Activated naive CD8-positive, alpha-beta T cell treated with anti-CD3 and anti-CD28 coated beads, Interleukin-2, amount 10 ng/mL, durations not matched to agents 7 days and 5 days (primary cell): ENCODE results near the gene MLYCD. TPM values are rescaled to one million over a fixed set of nuclear protein-coding genes. Genes with fewer than 3 reads are reported as not detected.
A peak's percentile ranks its signal among the peaks of the same experiment; 100 is the strongest.

Experiments
- ATAC-seq: fragments of 150-1000 bp; cut with Tn5 transposase; one replicate; pipeline ENCODE4 v1.10.0; 2021; ENCODE audit warnings: low read depth, moderate library complexity
- POLR2A ChIA-PET: fragments of 350-600 bp; sonication (Branson Sonifier 250); formaldehyde crosslinking; loops from one replicate; lab custom pipeline; 2021; ENCODE audit warnings: antibody characterized with exemption; lab: Charles Lee
- DNase-seq: peaks from one replicate; pipeline ENCODE4 v3.0.0; 2021
- H3K27ac Mint-ChIP-seq: one replicate; pipeline ENCODE4 v1.8.0; 2022; ENCODE audit warnings: mild to moderate bottlenecking, mixed read lengths
- H3K27me3 Mint-ChIP-seq: one replicate; pipeline ENCODE4 v1.8.0; 2022; ENCODE audit warnings: mild to moderate bottlenecking, moderate library complexity, mixed read lengths
- H3K36me3 Mint-ChIP-seq: one replicate; pipeline ENCODE4 v1.8.0; 2021; ENCODE audit warnings: mild to moderate bottlenecking, mixed read lengths
- H3K4me1 Mint-ChIP-seq: one replicate; pipeline ENCODE4 v1.8.0; 2021; ENCODE audit warnings: mixed read lengths
- H3K4me3 Mint-ChIP-seq: one replicate; pipeline ENCODE4 v1.8.0; 2022; ENCODE audit warnings: mild to moderate bottlenecking, moderate library complexity, mixed read lengths
- H3K9me3 Mint-ChIP-seq: one replicate; pipeline ENCODE4 v1.8.0; 2021; ENCODE audit warnings: mixed read lengths
- total RNA-seq, 2 experiments: library from RNA; stranded (reverse); gene quantifications; one replicate each; pipeline ENCODE4 v1.2.3, GENCODE V29; 2021

Gene MLYCD
- total RNA-seq, 2 experiments from 2014 or later, result 6.1 to 7.0 TPM

DNA sequence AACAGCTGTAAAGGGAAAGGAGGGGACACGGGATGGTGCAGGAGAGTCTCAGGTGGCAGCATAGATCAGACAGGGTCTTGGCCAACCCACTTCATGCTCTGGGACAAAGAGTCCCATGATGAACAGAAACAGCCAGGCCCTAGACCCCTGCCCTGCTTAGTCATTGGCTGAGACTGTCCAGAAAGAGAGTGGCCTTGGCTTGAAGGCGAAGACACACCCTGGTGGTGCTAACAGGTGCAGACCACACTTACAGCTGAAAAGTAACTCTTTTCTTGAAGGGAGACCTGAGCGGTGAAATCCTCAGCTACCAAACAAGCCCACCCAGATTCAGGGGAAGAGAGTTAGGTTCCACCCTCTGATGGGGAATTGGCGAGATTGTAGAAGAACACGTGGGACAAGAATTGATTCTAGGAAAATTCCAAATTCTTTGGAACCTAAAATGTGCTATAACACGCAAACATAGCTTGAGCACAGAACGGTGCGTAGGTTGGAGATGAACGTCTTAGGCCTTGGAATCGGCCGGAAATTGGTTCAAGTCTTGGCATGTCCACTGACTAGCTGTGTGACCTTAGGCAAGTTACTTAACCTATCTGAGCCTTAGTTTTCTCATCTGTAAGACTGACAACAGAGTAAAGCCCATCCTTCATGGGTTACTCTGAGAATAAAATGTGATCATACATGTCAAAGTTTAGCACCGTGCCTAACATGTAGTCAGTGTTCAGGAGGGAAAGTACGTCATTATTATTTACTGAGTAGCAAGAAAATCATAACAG is 12.5 kb upstream of the MLYCD start:
- peaks cover 3% of the 10 kb centered on the region for H3K9me3 Mint-ChIP-seq
- POLR2A ChIA-PET, result no interaction called here
- no peaks in the 10 kb centered on the region for H3K4me1 Mint-ChIP-seq
- DNase-seq (no peak), ATAC-seq (no peak)
- H3K36me3 Mint-ChIP-seq, result no peaks in the 10 kb centered on the region
- H3K27me3 Mint-ChIP-seq, result no peaks in the 10 kb centered on the region
- no peak overlapping the region for H3K4me3 Mint-ChIP-seq
- no peak overlapping the region for H3K27ac Mint-ChIP-seq

DNA sequence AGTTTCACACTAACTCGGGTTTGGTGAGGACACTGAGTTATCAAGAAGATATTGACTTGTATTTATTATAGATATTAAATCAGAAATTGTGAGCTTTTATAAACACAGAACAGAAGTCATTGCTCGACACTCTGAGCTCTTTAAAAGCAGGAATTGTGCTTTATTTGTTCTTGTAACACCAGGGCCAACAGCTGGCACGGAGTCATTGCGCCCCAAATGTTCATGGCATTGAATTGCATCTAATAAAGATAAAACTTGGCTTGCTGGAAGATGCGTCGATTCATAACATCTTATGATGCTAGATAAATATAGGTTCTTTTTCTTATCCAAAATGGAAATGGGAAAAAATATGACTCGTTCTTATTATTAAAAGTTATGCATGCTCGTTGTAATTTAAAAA is 11.8 kb upstream of the MLYCD start:
- H3K4me1 Mint-ChIP-seq, result no peaks in the 10 kb centered on the region
- H3K27me3 Mint-ChIP-seq, result peaks cover 3% of the 10 kb centered on the region
- peaks cover 6% of the 10 kb centered on the region for H3K9me3 Mint-ChIP-seq
- ATAC-seq (no peak), DNase-seq (no peak)
- H3K4me3 Mint-ChIP-seq, result no peak overlapping the region
- POLR2A ChIA-PET, result no interaction called here
- H3K36me3 Mint-ChIP-seq, result no peaks in the 10 kb centered on the region
- H3K27ac Mint-ChIP-seq, result no peak overlapping the region

DNA sequence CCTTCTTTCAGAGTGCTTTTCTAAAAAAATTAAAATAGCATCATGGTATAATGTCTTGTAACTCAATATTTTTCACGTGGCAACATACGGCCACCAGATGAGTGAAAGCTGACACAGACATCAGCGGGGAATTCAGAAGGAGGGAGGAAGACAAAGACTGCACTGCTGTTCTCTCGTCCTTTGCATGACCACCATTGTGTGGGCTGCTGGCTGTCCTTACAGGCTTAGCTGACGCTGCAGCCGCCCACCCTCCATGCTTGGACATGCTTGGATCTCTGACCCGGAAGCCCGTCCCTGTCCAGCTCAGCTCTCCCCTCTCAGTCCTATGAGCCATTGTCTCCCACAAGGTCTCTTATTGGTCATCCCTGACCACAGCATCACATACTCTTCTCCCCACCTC is 11.4 kb upstream of the MLYCD start:
- Mint-ChIP-seq H3K27me3 (peaks cover 3% of the 10 kb centered on the region), H3K4me1 (no peaks in the 10 kb centered on the region), H3K36me3 (no peaks in the 10 kb centered on the region), H3K27ac (no peak overlapping the region), H3K9me3 (peaks cover 6% of the 10 kb centered on the region), H3K4me3 (no peak overlapping the region)
- POLR2A ChIA-PET, result no interaction called here
- ATAC-seq (no peak), DNase-seq (no peak)

DNA sequence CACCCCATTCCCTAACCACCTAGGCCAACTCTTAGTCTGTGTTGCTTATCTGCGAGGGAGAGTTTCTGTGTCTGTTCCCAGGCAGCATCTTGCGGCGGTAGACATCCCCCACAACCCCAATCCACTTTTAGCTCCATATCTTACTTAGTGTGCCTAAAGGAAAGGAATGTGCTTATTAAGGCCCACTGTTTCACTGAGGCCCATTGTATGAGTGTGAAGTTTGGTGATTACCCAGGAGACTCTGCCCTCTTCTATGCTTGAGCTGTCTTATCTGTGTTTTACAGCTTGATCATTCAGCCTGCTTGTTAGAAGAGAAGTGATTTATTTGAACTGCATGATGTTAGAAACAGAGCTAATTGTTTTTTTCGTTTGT is 10.3 kb upstream of the MLYCD start:
- Mint-ChIP-seq H3K9me3 (peaks cover 6% of the 10 kb centered on the region), H3K4me3 (no peak overlapping the region), H3K27ac (no peak overlapping the region), H3K36me3 (no peaks in the 10 kb centered on the region), H3K27me3 (peaks cover 3% of the 10 kb centered on the region), H3K4me1 (no peaks in the 10 kb centered on the region)
- ATAC-seq (no peak), DNase-seq (no peak)
- POLR2A ChIA-PET, result no interaction called here

DNA sequence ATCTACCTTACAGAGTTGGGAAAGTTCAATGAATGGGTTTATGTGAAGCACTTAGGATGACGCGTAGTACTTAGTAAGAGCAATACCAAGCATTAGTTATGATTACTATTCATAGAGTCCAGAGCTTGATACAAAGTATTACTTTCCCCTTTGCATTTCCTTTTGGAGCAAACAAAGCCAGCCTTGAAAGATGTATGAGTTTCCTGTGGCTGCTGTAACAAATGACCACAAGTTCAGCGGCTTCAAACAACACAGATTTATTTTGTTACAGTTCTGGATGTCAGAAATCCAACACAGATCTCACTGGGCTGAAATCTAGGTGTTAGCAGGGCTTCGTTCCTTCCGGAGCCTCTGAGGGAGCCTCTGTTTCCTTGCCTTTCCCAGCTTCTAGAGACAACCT is 8.6 kb upstream of the MLYCD start:
- H3K4me1 Mint-ChIP-seq, result no peaks in the 10 kb centered on the region
- ATAC-seq, result no peak
- no peak overlapping the region for H3K4me3 Mint-ChIP-seq

DNA sequence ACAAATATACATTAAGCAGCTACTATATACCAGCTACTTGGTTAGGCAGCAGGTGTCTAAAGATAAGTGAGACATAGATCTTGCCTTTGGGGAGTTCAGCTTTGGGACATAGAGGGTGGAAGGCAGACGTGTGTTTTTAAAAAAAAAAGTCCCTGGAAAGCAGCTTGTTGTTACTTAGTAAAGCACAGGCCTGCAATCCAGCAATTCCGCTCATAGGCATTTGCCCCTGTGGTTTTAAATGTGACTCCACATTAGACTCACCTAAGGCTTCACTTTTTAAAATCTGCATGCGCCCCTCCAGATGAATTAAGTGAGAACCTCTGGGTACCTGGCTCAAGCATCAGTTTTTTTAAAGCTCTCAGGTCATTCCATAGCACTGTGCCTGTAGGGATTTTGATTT is 7.2 kb upstream of the MLYCD start:
- H3K27me3 Mint-ChIP-seq, result peaks cover 13% of the 10 kb centered on the region
- H3K4me3 Mint-ChIP-seq, result no peak overlapping the region
- no peak overlapping the region for H3K27ac Mint-ChIP-seq
- POLR2A ChIA-PET, result no interaction called here
- no peaks in the 10 kb centered on the region for H3K36me3 Mint-ChIP-seq
- H3K4me1 Mint-ChIP-seq, result no peaks in the 10 kb centered on the region
- peaks cover 6% of the 10 kb centered on the region for H3K9me3 Mint-ChIP-seq
- DNase-seq, result no peak
- no peak for ATAC-seq

More for the DNA sequence above, 8.6 kb upstream of the MLYCD start:
- DNase-seq, result no peak
- peaks cover 6% of the 10 kb centered on the region for H3K9me3 Mint-ChIP-seq
- POLR2A ChIA-PET, result no interaction called here
- peaks cover 6% of the 10 kb centered on the region for H3K27me3 Mint-ChIP-seq
- H3K27ac Mint-ChIP-seq, result no peak overlapping the region
- no peaks in the 10 kb centered on the region for H3K36me3 Mint-ChIP-seq

DNA sequence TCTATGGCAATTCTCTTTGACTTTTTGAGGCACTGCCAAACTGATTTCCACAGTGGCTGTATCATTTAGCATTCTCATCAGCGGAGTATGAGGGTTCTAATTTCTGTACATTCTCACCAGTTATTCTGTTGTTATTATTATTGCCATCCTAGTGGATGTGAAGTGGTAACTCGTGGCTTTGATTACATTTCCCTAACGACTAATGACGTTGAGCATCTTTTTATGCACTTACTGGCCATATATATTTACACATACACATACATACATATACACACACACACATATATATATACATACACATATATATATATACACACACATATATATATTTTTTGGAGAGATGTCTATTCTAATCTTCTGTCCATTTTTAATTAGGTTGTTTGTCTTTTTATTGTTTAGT is 3.7 kb upstream of the MLYCD start:
- POLR2A ChIA-PET, result no interaction called here
- H3K27me3 Mint-ChIP-seq, result peaks cover 16% of the 10 kb centered on the region
- no peak overlapping the region for H3K4me3 Mint-ChIP-seq
- H3K36me3 Mint-ChIP-seq, result peaks cover 4% of the 10 kb centered on the region
- no peak for DNase-seq
- no peak for ATAC-seq
- H3K27ac Mint-ChIP-seq, result no peak overlapping the region
- H3K4me1 Mint-ChIP-seq, result peaks cover 15% of the 10 kb centered on the region
- H3K9me3 Mint-ChIP-seq, result peaks cover 3% of the 10 kb centered on the region

DNA sequence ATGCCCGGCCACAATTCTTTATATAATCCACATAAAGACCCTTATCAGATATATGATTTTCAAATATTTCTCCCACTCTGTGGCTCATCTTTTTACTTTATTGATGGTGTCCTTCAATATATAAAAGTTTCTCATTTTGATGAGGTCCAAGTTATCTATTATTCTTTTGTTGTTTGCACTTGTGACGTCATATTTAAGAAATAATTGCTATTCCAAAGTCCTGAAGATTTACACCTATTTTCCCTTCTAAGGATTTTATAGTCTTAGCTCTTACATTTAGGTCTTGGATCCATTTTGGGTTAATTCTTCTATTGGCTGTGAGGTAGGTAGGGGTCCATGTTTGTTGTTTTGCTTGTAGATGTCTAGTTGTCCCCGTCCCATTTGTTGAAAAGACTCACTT is 3.0 kb upstream of the MLYCD start:
- Mint-ChIP-seq H3K27me3 (peaks cover 16% of the 10 kb centered on the region), H3K4me3 (no peak overlapping the region), H3K36me3 (peaks cover 4% of the 10 kb centered on the region), H3K9me3 (peaks cover 3% of the 10 kb centered on the region), H3K4me1 (peaks cover 18% of the 10 kb centered on the region), H3K27ac (no peak overlapping the region)
- no peak for DNase-seq
- no peak for ATAC-seq
- POLR2A ChIA-PET, result no interaction called here

DNA sequence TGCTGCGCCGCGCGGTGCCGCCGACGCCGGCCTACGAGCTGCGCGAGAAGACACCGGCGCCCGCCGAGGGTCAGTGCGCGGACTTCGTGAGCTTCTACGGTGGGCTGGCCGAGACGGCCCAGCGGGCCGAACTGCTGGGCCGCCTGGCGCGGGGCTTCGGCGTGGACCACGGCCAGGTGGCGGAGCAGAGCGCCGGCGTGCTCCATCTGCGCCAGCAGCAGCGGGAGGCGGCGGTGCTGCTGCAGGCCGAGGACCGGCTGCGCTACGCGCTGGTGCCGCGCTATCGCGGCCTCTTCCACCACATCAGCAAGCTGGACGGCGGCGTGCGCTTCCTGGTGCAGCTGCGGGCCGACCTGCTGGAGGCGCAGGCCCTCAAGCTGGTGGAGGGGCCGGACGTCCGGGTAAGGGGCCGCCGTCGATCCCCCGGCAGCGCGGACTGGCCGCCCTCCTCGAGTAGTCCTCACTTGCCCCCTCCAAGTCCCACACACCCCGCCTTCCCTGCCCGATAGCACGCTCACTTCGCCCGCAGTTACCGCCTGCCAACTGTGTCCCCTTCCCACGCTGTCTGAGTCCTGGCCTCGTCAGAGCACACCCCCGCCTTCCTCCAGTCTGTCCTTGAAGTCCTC is 470 bp downstream of the MLYCD start:
- Mint-ChIP-seq H3K4me1 (peaks cover 24% of the 10 kb centered on the region), H3K27ac (peak overlapping the region; percentile 86), H3K36me3 (peaks cover 5% of the 10 kb centered on the region), H3K9me3 (no peaks in the 10 kb centered on the region), H3K27me3 (peaks cover 10% of the 10 kb centered on the region), H3K4me3 (peak overlapping the region; percentile 95)
- POLR2A ChIA-PET, result interaction anchor here (0.8 to 1.0 kb wide), 2 partner anchors 89 to 92 kb away, joined by 3 read pairs; partner anchors contain the start of gene HSBP1
- ATAC-seq, result peak; percentile 62
- peak; percentile 63 for DNase-seq

DNA sequence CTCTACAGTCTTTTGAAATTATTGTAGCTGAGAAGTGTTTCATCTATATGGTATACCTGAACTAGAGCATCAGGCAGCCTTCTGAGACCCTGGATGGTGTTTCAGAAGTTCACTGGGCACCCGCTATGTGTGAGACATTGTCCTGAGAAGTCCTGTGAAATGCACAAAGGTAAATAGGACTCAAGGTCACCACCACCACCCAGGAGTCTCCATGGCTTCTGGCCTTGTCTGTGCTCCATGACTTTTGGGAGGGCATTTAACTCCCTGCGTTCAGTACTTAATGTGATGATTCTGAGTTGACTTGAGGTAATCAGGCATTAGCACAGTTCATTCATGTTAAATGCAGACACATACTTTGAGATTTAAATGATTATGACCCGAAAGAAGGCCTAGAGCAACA is 1.1 kb downstream of the MLYCD start:
- Mint-ChIP-seq H3K9me3 (no peaks in the 10 kb centered on the region), H3K4me1 (peaks cover 24% of the 10 kb centered on the region), H3K27ac (peak overlapping the region; percentile 86), H3K36me3 (peaks cover 5% of the 10 kb centered on the region), H3K27me3 (peaks cover 10% of the 10 kb centered on the region), H3K4me3 (peak overlapping the region; percentile 95)
- DNase-seq (no peak), ATAC-seq (no peak)
- POLR2A ChIA-PET, result no interaction called here

DNA sequence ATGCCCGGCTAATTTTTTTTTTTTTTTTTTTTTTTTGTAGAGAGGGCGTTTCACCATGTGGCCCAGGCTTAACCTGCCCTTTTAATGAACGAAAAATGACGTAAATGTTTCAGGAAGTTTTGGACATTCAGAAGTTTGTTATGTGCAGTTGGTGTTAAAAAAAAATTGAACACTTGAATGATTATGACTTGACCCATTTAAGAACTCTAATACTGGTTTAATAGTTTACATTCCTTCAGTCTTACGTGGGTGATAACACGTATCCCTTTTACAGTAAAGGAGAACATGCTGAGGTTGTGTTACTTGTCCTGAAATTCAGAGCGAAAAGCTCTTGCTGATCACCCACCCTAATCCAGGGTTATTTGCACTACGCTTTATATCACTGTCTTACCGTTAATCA is 1.7 kb downstream of the MLYCD start:
- ATAC-seq, result no peak
- Mint-ChIP-seq H3K27ac (no peak overlapping the region), H3K27me3 (peaks cover 10% of the 10 kb centered on the region), H3K4me1 (peaks cover 24% of the 10 kb centered on the region), H3K9me3 (no peaks in the 10 kb centered on the region), H3K36me3 (peaks cover 5% of the 10 kb centered on the region), H3K4me3 (no peak overlapping the region)
- DNase-seq, result no peak
- POLR2A ChIA-PET, result no interaction called here

DNA sequence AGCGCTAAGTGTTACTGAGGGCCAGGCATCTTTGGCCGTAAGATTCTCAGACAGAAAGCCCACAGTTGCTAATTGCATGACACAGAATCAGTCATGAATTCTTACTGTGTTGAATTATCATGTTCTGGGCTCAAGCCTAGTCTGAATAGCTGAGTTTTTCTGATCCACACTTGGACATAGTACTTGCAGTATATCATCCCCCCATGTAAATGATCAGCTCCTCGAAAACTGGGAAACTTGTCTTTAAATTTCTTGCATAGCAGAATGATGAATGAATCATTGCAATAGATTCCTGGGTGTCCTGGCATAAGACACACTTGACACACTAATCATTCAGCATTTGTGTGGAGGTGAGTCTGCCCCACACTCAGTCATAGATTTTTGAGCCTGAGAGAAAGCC is 2.2 kb downstream of the MLYCD start:
- peaks cover 5% of the 10 kb centered on the region for H3K27me3 Mint-ChIP-seq
- ATAC-seq (no peak), DNase-seq (no peak)
- no peak overlapping the region for H3K27ac Mint-ChIP-seq
- peaks cover 24% of the 10 kb centered on the region for H3K4me1 Mint-ChIP-seq
- H3K36me3 Mint-ChIP-seq, result peaks cover 5% of the 10 kb centered on the region
- POLR2A ChIA-PET, result no interaction called here
- no peak overlapping the region for H3K4me3 Mint-ChIP-seq
- H3K9me3 Mint-ChIP-seq, result no peaks in the 10 kb centered on the region

DNA sequence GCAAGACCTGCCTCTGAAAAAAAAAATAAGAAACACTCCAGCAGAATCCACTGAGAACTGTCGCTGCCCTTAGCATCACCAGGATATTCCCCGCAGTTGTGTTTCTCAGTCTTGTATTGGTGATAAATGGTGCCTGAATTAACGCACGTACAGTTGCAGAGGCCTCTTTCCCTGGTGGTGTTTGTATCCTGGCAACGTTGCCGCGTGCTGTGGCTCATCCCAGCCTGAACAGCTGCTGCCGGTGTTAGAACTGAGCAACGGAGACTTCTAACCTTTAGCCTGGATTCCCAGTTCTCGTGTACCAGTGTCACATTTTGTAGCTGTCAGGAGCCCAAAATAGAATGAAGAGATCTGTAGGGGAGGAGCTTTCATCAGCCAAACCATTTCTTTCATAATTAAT is 4.8 kb downstream of the MLYCD start:
- H3K36me3 Mint-ChIP-seq, result peaks cover 3% of the 10 kb centered on the region
- H3K27me3 Mint-ChIP-seq, result no peaks in the 10 kb centered on the region
- H3K4me3 Mint-ChIP-seq, result no peak overlapping the region
- peaks cover 18% of the 10 kb centered on the region for H3K4me1 Mint-ChIP-seq
- POLR2A ChIA-PET, result no interaction called here
- ATAC-seq (no peak), DNase-seq (no peak)
- H3K27ac Mint-ChIP-seq, result no peak overlapping the region
- no peaks in the 10 kb centered on the region for H3K9me3 Mint-ChIP-seq

DNA sequence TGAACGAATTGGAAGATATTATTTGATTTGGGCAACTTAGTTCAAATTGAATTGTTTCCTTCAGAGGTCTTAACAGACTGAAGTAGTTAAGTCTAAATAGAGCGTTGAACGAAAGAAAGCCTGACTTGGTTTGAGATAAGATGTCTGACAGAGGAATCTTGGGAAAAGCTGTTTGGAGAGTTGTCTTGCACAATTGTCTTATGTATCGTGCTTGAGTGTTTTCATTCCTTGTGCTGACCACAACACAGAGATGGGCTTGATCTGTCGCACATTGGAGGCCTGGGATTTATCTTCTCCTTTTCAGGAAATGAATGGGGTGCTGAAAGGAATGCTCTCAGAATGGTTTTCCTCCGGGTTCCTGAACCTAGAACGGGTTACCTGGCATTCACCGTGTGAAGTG is 7.8 kb downstream of the MLYCD start:
- Mint-ChIP-seq H3K27ac (no peak overlapping the region), H3K4me3 (no peak overlapping the region), H3K9me3 (no peaks in the 10 kb centered on the region), H3K36me3 (peaks cover 2% of the 10 kb centered on the region), H3K4me1 (peaks cover 4% of the 10 kb centered on the region), H3K27me3 (no peaks in the 10 kb centered on the region)
- POLR2A ChIA-PET, result no interaction called here
- ATAC-seq, result no peak
- DNase-seq, result no peak
